ENCODE data around the gene PDE3A.
"Not testable (repeated sequence)": the region's sequence is repeated elsewhere in the genome, so short reads cannot be mapped to it uniquely, and the experiment has no call there.

The PDE3A gene

DNA sequence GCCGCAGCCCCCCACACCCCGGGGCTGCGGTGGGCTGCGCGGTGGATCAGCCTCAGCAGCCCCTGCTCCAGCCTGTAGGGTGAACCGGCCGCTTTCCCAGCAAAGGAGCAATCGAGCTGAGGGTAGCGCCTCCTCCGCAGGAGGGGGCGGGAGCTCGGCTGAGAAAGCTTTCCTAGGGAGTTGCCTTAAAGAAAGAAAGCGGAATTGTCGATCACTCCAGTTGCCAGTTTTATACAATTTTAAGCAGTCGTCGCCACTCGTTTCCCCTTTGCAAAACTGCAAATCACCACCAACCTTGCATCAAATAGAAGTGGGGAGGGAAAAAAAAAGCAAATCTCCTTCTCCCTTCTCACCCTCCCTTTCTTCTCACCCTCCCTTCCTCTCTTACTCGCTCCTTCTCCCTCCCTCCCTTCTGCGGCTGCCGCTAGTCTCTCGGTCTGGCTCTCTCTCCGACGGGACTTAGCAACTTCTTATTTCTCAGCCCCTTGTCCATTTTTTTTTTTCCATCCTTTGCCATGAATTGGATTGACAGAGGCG is at the start of gene PDE3A:
Gene PDE3A, plus strand, starts transcription at position 424 of the 537 bp plus-strand sequence. CDS start 748 bp downstream, outside the sequence.
- ATAC-seq, result no peak

DNA sequence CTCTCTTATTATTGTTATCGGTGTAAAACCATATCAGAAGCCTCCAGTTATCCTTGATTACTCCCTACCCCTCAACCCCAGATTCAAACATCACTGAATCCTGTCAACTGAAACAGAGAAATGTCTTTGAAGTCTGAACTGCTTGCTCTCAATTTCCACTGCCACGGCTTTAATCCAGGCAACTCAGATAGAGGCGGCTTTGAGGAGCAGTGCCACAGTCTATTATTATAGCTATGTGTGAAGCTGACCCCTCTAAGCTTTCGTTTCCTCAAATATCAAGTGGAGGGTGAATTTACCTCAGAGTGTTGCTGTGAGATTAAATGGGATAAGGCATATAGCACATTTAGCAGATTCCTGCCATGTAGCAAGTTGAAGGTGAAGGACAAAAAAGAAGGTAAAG is 49.0 kb upstream of the PDE3A start:
- ATAC-seq, result no peak

DNA sequence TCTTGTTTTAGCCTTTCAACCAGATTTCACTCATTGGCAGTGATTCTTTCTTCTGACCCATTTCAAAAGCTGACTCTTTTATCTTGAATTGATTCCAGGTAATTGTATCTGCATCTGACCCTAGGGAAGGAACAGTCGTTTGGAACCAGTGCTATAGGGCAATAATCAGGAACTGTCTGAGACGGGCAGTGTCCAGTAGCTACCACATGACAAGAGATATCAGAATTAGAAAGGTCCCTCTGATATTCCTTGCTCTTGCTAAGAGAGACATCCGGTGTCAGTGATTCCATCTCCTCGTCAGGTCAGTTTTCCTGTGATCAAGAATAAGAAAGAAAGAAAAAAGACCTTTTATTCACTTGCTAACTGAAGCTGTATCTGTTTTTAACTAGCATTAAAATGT is 47.8 kb upstream of the PDE3A start:
- ATAC-seq, result no peak

DNA sequence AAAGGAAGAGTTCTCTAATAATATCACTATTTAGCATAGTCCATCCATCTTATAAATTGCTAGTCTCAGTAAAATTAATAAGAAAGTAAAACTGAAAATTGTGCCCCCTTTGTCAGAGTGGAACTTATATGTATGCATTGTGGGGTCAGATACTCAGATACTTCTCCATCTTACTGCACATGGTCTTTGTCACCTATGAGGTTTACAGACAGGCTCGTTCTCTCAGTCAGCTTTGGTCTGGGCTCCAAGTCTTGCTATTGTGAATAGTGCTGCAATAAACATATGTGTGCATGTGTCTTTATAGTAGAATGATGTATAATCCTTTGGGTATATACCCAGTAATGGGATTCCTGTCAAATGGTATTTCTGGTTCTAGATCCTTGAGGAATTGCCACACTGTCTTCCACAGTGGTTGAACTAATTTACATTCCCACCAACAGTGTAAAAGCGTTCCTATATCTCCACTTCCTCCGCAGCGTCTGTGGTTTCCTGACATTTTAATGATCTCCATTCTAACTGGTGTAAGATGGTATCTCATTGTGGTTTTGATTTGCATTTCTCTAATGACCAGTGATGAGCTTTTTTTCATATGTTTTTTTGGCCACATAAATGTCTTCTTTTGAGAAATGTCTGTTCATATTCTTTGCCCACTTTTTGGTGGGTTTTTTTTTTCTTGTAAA is 37.4 kb upstream of the PDE3A start:
- ATAC-seq, result not testable (repeated sequence)

DNA sequence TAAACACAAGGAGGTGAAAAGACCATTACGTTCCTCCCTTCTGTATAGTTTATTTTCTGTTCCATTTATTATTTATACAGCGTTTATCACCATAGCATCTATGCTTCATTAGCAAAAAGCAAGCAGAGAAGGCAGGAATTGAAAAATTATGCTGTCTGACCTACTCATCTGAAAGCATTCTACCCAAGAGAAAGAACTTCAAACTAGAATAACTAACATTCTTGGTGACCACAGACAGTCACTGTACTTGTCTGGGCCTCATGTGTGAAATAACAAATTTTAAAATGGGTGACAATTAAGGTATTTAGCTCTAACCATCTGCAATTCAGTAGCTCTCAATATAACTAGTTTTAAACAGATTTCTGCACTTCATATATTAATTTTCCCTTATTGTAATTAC is 29.3 kb upstream of the PDE3A start:
- no peak for ATAC-seq

DNA sequence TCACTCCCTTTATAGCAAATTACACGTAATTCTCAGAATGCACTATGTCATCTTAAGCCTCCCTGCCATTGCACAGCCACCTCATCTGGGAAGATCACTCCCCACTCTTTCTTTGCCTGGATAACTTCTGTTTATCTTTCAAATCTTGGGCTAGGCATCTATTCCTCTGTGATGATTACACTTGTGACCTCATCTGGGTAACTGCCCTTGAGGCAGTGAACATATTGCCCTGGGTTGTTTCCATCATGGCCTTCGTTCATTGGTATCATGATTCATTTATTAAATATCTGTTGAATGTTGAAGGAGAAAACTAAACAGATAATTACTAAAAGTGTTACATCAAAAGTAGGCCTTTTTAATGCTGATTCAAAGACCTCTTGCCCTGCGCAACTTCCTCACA is 26.2 kb upstream of the PDE3A start:
- ATAC-seq, result no peak

DNA sequence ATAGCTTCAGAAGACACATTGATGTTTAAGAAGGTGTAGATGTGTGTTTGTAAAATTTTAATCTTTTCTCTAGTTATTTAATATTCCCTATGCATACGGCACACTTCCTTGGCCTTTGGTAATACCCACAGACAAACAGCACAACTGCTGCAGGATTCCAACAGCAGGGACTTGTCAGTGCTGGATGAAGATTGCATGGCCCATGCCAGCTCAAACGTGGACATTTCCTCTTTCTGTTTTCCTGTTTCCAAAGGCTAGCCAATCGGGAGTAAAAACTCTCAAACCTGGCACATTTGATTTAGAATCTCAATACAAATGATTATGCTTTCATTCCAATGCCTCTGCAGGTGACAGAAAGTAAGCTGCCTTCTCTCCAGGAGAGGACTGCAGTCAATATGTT is 22.5 kb upstream of the PDE3A start:
- ATAC-seq, result no peak

DNA sequence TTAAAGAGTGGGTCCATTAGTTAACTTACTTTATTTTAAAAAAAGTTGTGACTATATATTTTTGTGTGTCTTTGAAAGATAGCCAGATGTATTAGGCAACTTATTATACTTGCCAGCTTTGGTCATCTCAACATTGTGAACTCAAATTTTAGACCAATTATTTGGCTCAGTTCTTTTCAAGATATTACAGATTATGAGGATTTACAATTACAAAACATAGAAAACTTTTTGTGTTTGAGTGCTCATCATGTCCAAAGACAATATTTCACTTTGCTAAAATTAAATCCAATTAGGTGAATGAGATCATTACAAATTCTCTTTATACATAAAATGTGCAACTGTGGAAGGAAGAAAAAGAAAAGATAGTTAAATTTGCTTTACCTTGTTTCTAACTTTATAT is 18.3 kb upstream of the PDE3A start:
- no peak for ATAC-seq

DNA sequence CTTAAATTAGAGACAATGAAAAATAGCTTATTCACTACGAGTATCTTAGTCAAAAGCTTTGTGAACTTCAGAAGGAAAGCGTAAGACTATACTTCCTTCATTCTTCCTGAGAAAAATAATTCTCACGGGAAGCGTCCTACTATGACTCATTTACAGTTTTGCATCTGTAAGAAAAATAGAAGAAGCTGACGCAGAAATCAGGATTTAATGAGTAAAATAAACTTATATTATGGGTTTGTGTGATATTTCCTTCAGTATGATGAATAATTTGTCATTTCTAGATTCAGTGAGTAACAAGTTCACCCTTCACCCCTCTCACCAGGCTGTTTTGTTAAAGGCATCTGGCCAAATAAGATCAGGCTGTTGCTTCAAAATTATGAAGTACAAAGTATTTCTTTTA is 17.8 kb upstream of the PDE3A start:
- ATAC-seq, result no peak

DNA sequence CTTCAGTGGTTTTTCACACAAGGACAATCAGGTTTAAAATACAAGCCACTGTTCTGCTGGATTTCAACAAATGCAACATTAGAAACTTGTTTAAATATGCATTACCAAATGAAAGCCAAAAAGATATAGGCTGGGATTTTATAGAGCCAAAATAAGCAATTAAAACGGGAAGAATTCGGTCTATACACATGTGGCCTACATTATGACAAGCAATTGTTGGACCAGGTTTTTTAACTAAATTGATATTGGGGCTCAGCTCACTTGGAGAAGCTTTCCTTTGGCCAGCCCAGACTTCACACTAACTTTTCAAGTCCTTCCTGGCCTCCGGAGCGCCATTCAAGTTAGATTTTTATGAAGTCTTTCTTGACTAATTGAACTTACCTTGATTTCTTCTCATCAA is 16.9 kb upstream of the PDE3A start:
- no peak for ATAC-seq

DNA sequence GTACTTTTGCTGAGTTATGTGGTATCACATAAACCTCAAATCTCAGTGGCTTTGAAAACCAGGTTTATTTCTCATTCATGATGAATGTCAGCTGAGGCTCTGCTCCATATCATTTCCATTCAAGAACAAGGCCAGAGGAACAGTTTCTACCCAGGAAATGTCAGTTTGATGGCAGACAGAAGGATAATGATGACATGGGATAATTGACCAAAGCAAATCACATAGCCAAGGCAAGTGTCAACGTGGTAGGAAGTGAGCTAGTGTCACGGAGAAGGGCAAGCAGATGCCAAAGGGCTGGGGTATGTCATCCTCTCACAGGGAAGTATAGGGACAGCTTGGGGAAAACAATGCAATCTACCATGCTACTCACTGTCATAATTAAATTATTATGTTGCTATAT is 12.3 kb upstream of the PDE3A start:
- ATAC-seq, result no peak

DNA sequence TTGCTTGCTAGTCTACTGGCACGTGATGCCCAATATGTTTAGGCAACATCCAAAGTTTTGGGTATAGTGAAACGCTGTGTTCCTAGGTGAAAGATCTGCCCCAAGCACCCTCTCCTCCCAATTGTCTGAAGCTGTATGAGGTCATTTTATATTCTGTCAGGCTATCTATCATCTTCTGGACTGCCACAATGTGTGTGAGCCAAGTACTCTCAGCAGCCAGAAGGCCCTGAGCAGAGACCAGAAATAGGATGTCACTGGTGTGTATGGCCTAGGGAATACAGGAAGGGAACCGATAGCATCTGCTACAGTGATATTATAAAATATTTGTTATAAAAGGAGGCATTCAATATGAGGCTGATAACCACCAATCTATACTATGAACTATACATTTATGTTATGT is 7.9 kb upstream of the PDE3A start:
- ATAC-seq, result no peak

DNA sequence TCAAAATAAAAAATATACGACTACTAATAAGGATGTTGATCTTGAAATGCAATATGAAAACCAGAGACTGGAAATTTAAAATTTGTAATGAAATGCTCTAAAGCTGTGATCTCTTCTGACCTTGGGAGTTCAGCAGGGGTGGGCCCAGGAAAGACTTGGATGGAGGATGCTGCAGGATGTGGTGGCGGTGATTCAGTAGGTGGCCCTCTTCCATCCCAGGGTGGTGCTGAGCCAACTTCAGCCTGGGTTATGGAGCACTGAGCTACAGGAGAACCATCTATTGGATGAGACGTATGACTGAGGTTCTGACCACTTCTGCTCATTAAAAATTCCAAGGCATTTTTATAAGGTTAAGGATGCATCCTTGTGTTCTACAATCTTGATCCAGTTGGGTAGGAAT is 6.9 kb upstream of the PDE3A start:
- ATAC-seq, result no peak

DNA sequence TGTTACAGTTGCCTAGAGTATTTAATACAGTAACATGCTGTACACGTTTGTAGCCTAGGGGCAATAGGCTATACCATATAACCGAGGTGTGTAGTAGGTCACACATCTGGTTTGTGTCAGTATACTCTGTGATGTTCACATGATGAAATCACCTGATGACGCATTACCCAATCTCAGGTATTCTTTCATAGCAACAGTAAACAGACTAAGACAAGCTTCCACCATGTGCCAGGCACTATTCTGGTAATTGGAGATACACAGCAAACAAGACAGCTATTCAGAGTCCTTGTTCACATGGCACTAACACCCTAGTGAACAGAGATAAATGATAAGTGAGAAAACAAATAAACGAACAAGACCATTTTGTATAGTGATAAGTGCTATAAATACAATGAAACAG is 3.8 kb upstream of the PDE3A start:
- ATAC-seq, result no peak

DNA sequence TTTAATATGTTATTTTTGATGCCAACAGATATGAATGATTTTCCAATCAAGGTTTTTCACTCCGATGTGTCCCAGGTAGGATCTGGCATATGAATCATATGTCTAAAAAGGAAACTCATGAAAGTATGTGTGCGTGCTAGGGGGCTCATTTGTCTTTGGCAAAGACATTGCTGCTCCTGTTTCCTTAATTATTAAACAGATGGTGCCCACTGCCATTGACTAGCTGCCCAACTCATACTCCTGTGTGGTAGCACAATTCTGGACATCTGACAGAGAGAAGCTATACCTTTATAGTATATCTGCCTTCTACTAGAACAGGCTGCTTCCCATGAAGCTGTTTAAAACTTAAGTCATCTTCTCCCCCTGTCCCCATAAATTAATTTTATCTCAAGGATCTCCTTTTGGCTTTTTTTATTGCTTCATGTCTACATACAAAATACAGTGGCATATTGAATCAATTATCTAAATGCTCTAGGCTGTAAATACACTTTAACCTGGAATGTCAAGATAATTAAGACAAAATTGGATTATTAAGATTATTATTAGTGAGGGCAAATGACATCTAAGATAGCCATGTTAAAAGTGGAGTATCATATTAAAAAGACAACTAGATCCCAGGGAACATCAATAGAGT is 1.4 kb upstream of the PDE3A start:
- no peak for ATAC-seq

DNA sequence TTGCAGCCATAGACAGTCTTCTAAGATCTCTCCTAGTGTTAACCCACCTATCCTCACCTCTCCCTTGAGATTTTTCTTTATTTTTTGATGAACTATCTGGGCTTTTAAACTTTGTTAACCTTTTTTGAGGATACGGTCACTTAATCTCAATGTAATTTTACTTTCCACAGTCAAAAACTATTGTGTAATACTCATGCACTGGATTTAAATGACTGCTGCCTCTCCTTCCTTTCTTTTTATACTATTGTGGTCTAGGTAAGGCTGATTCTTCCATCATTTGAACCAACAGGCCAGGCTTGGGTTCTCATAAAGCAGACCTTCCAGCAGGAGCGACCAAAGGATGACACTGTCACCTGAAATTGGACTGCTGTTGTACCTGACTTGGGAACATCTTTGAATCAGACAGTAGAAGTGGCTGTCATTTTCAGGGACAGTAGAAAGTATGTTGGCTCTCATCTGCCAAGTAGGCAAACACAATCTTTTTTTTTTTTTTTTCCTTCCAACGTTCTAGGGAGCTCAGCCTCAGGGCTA is 689 bp upstream of the PDE3A start:
- no peak for ATAC-seq

DNA sequence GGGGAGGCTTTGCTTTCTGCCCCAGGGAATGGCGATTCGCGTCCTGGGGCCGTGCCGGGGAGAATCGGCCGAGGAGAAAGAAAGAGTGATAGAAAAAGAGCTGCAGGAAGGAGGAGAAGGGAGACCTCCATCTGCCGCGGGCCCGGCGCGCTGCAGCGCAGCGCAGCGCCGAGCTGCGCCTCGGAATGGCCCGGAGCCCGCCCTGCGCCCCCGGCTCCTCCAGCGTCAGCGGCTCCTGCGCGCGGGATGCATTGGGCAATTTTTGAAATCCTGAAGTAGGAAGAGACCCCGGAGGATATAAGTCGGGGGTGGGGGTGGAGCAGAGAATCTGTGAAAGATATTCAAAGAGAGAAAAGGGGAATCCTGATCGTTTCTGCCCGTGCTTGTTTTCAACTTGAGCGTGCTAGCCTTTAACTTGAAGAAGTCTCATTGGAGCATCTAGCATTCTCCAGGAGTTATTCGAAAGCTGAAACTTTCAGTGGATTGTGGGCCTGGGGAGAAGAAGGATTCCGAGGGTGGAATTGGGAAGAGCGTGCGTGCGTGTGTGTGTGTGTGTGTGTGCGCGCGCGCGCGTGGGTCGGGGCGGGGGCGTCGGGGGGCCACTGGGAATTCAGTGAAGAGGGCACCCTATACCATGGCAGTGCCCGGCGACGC is 441 bp downstream of the PDE3A start:
- no peak for ATAC-seq

DNA sequence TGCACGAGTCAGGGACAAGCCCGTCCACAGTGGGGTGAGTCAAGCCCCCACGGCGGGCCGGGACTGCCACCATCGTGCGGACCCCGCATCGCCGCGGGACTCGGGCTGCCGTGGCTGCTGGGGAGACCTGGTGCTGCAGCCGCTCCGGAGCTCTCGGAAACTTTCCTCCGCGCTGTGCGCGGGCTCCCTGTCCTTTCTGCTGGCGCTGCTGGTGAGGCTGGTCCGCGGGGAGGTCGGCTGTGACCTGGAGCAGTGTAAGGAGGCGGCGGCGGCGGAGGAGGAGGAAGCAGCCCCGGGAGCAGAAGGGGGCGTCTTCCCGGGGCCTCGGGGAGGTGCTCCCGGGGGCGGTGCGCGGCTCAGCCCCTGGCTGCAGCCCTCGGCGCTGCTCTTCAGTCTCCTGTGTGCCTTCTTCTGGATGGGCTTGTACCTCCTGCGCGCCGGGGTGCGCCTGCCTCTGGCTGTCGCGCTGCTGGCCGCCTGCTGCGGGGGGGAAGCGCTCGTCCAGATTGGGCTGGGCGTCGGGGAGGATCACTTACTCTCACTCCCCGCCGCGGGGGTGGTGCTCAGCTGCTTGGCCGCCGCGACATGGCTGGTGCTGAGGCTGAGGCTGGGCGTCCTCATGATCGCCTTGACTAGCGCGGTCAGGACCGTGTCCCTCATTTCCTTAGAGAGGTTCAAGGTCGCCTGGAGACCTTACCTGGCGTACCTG is 1.1 kb downstream of the PDE3A start:
- peak in 1 of 2 donors; percentile 25 for ATAC-seq

DNA sequence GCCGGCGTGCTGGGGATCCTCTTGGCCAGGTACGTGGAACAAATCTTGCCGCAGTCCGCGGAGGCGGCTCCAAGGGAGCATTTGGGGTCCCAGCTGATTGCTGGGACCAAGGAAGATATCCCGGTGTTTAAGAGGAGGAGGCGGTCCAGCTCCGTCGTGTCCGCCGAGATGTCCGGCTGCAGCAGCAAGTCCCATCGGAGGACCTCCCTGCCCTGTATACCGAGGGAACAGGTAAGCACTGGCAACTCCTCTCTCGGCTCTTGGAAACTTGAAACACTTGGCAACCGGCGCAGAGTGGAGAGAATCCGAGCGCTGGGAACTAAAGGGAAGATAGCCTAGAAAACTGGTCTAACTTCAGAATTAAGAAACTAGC is 1.7 kb downstream of the PDE3A start:
- no peak for ATAC-seq

DNA sequence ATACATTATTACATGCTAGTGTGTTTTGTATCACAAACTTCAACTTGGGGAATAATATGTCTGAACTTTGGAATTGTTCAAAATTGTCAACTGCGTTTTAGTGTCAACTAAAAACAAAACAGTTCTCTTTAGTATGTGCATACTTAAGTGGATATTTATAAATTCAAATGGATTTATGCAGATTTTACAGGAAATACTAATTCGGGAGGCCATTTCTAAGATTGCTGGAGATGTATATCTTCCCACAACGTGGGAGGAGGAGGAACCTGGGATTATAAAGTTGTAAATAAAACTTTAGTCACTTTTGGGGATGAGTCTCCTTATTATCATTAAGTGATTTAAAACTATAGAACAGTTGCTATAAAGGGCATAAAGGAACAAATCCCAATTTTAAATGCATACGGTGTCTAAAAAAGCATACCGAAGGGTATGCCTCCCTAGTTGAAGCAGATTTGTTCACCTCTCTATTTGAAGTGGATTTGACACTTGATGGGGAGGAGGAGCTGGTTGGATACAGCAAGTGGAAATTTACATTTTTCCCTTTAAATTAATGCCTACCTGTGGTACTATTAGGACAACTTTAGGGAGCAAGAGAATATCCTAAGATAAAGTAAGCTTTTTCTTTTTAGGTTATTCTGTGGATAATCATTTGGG is 2.7 kb downstream of the PDE3A start:
- no peak for ATAC-seq

DNA sequence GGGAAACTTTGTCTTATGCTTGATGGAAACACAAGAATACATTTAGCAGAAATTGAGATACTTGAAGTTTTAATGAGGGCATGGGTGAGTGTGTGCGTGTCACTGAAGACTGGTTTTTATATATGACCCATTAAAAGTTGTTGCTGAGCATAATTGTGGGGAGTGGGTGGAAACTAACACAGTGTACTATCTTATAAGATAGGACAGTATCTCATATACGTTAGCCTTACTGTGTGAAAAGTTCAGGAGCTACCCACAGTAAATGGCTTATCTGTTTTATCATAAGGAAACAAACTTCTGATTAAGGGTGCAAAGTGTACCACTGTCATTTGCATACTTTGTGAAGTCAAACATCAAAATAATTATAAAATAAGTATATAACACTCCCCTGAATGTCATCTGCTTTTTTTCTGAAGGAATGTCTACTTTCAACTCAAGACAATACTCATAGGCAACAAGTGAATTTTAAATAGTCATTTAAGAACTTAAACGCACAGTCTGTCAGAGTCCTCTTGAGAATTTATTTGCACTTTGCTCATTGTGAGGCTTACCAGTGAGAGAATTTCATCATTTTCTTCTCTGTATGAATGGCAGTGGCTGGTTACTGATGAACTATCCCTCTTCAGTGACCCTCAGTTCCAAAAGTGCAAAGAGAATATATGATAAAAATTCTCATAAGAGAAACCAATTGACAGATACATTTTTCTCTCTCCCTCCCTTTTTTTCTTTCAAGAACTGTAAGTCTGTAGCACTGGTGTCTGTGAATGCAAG is 4.2 kb downstream of the PDE3A start:
- no peak for ATAC-seq

DNA sequence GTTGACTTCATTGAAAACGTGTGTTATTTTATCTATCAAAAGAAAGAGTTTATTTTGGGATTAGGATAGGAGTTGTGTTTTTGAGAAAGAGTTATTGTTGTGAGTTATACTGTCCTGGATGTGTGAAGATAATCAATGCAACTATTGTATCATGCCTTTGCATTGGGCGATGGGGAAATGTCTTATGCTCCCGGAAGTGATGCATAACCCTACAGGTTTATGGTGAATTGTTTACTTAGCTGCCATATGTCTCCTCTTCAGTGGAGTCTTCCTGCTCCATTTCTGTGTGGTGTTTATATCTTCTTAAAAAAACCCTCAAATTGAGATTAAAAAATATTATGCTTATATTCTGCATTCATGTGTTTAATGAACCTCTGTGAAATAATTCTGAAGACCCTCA is 6.5 kb downstream of the PDE3A start:
- no peak for ATAC-seq

All from activated CD4-positive, CD25-positive, alpha-beta regulatory T cell treated with anti-CD3 and anti-CD28 coated beads, Interleukin-2, amount 50 U/mL, for 24 hours (primary cell).